ENCODE measurements around the gene BRD3OS. TPM values are rescaled to one million over a fixed set of nuclear protein-coding genes. Genes with fewer than 3 reads are reported as not detected.
A peak's percentile ranks its signal among the peaks of the same experiment; 100 is the strongest.

BRD3OS gene
- total RNA-seq, 3 donors from 2014 or later = 3.6 to 17.6 (median 4.9) TPM

DNA sequence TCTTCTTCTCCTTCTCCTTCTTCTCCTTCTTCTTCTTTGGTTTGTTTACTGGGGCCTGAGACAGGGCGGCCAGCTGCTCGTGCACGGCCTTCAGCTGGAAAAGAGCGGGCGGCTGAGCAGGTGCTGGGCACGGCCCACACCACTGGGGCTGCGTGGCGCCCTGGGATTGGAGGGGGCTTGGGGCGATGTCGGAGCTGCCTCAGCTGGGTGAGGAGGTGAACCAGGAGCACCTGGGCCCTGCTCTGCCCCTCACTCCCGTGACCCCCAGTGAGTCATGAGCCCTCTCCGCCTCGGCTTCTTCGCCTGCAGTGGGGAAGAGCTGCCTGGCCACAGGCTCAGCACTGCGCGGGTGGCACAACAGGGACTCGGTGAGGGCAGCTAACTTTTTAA lies 14.9 kb downstream of the BRD3OS start:
- peak in 2 of 3 donors; percentile 21 to 34 for DNase-seq
- Histone ChIP-seq H3K9me3 (no peaks in the 10 kb centered on the region), H3K36me3 (ENCODE audit: low read depth) (no peaks in the 10 kb centered on the region), H3K4me1 (ENCODE audit: low read depth) (no peaks in the 10 kb centered on the region), H3K4me3 (no peak overlapping the region)
- no peak for ATAC-seq
- TF ChIP-seq, protein P1, sequence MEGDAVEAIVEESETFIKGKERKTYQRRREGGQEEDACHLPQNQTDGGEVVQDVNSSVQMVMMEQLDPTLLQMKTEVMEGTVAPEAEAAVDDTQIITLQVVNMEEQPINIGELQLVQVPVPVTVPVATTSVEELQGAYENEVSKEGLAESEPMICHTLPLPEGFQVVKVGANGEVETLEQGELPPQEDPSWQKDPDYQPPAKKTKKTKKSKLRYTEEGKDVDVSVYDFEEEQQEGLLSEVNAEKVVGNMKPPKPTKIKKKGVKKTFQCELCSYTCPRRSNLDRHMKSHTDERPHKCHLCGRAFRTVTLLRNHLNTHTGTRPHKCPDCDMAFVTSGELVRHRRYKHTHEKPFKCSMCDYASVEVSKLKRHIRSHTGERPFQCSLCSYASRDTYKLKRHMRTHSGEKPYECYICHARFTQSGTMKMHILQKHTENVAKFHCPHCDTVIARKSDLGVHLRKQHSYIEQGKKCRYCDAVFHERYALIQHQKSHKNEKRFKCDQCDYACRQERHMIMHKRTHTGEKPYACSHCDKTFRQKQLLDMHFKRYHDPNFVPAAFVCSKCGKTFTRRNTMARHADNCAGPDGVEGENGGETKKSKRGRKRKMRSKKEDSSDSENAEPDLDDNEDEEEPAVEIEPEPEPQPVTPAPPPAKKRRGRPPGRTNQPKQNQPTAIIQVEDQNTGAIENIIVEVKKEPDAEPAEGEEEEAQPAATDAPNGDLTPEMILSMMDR (IDR thresholded peaks at IDR 0.05) = no peak
- intact Hi-C loops (cut with DNase I, micrococcal nuclease) = no loop called here

DNA sequence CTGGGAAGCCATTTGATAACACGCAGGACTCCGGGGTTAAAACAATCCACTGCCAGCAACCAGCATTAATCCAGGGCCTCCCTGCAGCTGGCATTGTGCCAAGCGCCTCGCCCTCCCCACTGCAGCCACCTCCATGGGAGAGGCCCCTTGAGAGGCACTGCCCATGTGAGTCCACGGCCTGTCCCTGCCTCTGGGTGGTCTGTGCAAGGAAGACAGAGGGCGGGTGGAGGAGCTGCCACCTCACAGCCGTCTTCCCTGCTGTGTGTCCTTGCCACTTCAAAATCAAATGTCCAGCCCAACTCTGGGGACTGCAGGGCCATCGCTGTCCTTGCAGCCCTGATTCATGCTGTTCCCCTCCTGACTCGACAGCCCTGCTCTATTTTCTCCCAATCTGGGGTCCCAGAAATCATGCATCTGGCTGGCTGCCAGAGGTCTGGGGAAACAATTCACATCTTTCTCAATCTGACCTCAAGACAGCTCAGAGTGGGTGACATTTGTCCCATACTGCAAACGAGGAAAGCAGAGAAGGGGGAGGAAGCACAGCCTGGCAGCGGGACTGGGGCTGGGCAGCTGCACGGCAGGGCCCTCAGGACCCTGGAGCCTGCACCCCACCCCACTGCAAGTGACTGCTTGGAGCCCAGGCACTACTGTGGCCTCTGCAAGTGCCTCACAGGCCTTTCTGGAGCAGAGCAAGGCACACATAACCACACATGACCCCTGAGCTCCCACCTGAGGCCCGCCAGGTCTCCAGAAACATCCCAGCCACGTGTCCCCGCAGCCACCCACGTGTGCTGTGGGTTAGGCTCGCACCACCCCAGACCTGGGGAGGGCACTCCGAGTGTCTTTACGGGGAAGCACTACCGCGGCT lies 15.7 kb downstream of the BRD3OS start:
- H3K4me1 ChIP-seq (ENCODE audit: low read depth) = no peaks in the 10 kb centered on the region
- ATAC-seq (peak; percentile 51), DNase-seq (peak in 2 of 3 donors; percentile 43 to 48)
- intact Hi-C loops (cut with DNase I, micrococcal nuclease) = no loop called here
- H3K9me3 ChIP-seq = no peaks in the 10 kb centered on the region
- H3K4me3 ChIP-seq = no peak overlapping the region
- TF ChIP-seq, protein P1 (IDR thresholded peaks at IDR 0.05) = no peak
- H3K36me3 ChIP-seq (ENCODE audit: low read depth) = no peaks in the 10 kb centered on the region

DNA sequence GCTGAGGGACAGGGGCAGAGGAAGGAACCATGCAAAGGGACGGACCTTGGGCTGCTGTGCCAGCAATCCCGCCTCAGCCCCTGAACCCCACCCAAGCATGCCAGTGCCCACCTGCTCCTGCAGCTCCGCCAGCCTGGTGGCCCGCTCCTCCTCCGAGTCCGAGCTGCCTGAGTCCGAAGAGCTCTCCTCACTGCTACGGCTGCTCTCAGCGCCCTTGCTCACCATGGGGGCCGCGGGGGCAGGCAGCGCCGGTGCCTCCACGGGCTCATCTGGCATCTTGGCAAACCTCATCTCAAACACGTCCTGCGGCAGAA lies 16.3 kb downstream of the BRD3OS start:
- no peaks in the 10 kb centered on the region for H3K4me1 ChIP-seq (ENCODE audit: low read depth)
- ATAC-seq (no peak), DNase-seq (no peak)
- TF ChIP-seq, protein P1 (IDR thresholded peaks at IDR 0.05) = no peak
- intact Hi-C loops (cut with DNase I, micrococcal nuclease) = no loop called here
- H3K36me3 ChIP-seq (ENCODE audit: low read depth) = no peaks in the 10 kb centered on the region
- H3K9me3 ChIP-seq = no peaks in the 10 kb centered on the region
- no peak overlapping the region for H3K4me3 ChIP-seq

DNA sequence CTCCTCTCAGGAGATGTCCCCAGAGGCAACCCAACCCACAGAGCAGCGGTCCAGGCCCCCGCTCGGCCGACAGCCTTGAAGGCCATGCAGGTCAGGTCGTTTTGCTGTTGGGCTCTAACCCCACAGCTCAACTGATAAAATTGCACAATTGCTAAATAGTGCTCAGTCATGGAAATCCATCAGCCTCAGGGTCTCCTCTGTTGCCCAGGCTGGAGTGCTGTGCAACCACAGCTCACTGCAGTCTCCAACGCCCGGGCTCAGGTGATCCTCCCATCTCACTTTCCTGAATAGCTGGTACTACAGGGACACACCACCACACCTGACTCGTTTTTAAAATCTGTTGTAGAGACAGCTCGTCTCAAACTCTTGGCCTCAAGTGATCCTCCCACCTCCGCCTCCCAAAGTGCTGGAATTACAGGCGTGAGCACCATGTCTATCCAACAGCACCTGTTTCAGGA lies 18.3 kb downstream of the BRD3OS start:
- intact Hi-C loops (cut with DNase I, micrococcal nuclease) = no loop called here
- Histone ChIP-seq H3K4me3 (no peak overlapping the region), H3K36me3 (ENCODE audit: low read depth) (peaks cover 3% of the 10 kb centered on the region), H3K4me1 (ENCODE audit: low read depth) (no peaks in the 10 kb centered on the region), H3K9me3 (no peaks in the 10 kb centered on the region)
- no peak for DNase-seq
- TF ChIP-seq, protein P1 (IDR thresholded peaks at IDR 0.05) = no peak
- no peak for ATAC-seq

DNA sequence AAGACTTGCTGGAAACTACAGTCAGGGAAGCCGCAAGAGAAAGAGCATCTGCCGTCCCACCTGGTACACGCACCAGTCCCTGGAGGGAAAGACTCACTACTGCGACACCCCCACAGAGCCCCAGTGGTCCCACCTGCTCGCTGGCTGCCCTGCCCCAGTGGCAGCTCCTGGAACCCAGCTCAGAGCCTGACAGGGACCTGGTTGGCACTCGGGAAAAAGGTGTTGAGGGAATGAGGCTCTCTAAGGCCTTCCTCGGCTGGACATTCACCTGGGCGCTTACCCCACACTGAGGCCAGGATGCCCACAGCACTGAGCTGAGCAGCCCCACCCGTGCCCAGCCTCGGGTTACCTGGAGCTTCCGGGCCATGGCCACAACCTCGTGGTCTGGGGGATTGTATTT lies 19.7 kb downstream of the BRD3OS start:
- H3K4me3 ChIP-seq = no peak overlapping the region
- DNase-seq (peak in 1 of 3 donors; percentile 36), ATAC-seq (no peak)
- no peaks in the 10 kb centered on the region for H3K4me1 ChIP-seq (ENCODE audit: low read depth)
- no peaks in the 10 kb centered on the region for H3K9me3 ChIP-seq
- peaks cover 3% of the 10 kb centered on the region for H3K36me3 ChIP-seq (ENCODE audit: low read depth)
- TF ChIP-seq, protein P1 (IDR thresholded peaks at IDR 0.05) = no peak
- intact Hi-C loops (cut with DNase I, micrococcal nuclease) = no loop called here

Data from mucosa of descending colon (tissue), 3 donors.